Peyer's patch (tissue), 4 donors: ENCODE measurements around the gene TMEM98. TPM values are rescaled to one million over a fixed set of nuclear protein-coding genes. Genes with fewer than 3 reads are reported as not detected.
"Not testable (repeated sequence)": the region's sequence is repeated elsewhere in the genome, so short reads cannot be mapped to it uniquely, and the experiment has no call there.

Source experiments
- DNase-seq, 3 donors: peaks; one replicate each; pipeline ENCODE4 v3.0.0-alpha.2; 2017 to 2019
- H3K27ac ChIP-seq, 4 donors: fragments of 200-600 bp; sonication (generic); one replicate each; pipeline ENCODE4 v1.5.1; 2016 to 2019
- H3K27me3 ChIP-seq, 2 donors: fragments of 200-600 bp; sonication (generic); one replicate each; pipeline ENCODE4 v1.5.1; 2019
- H3K36me3 ChIP-seq, 3 donors: fragments of 200-600 bp; sonication (generic); one replicate each; pipeline ENCODE4 v1.5.1; 2016 to 2019
- H3K4me1 ChIP-seq, 4 donors: fragments of 200-600 bp; sonication (generic); one replicate each; pipeline ENCODE4 v1.5.1; 2016 to 2019
- H3K4me3 ChIP-seq, 4 donors: fragments of 200-600 bp; sonication (generic); 1 replicate in 3 of 4; 2 replicates in 1 of 4; pipeline ENCODE4 v1.5.1; 2016 to 2019; ENCODE audit warnings: mild to moderate bottlenecking in 1 of 4
- H3K9me3 ChIP-seq, 4 donors: fragments of 200-600 bp; sonication (generic); one replicate each; pipeline ENCODE4 v1.5.1; 2016 to 2019; ENCODE audit warnings: mild to moderate bottlenecking in 1 of 4
- CTCF ChIP-seq, 6 experiments: fragments of 450-650 bp in 4 of 6; fragments of 200-600 bp in 2 of 6; sonication (generic) in 1 of 6; IDR thresholded peaks; one replicate each; pipeline ENCODE4 v1.5.1; 2017 to 2019; ENCODE audit warnings: antibody characterized with exemption in 6 of 6, mild to moderate bottlenecking in 3 of 6, moderate library complexity in 1 of 6
- POLR2A ChIP-seq, 2 donors: fragments of 450-650 bp; IDR thresholded peaks; one replicate each; pipeline ENCODE4 v1.5.1; 2017; ENCODE audit warnings: antibody characterized with exemption in 2 of 2, mild to moderate bottlenecking in 2 of 2, moderate library complexity in 2 of 2
- total RNA-seq, 4 donors: library from RNA; depleted of rRNA; stranded (reverse); fragments of >200 nt; gene quantifications; one replicate each; pipeline ENCODE4 v1.1.0, GENCODE V29; 2016

Gene TMEM98
- total RNA-seq, 4 donors from 2014 or later = 54.5 to 351 (median 241) TPM

GRCh38 chr17:32946375-32947135, 18.6 kb downstream of the TMEM98 start:
- H3K9me3 ChIP-seq = no peaks in the 10 kb centered on the region
- peaks cover 0 to 3% (median 0%) of the 10 kb centered on the region in 3 donors for H3K36me3 ChIP-seq
- TF ChIP-seq CTCF (IDR thresholded peaks at IDR 0.05) = no peak
- TF ChIP-seq POLR2A (IDR thresholded peaks at IDR 0.05) = no peak
- H3K27ac ChIP-seq = peak overlapping the region in 1 of 4 donors; percentile 8
- no peaks in the 10 kb centered on the region for H3K27me3 ChIP-seq
- no peak for DNase-seq
- H3K4me1 ChIP-seq = peaks cover 0 to 16% (median 2%) of the 10 kb centered on the region in 4 donors
- H3K4me3 ChIP-seq = no peak overlapping the region

DNA sequence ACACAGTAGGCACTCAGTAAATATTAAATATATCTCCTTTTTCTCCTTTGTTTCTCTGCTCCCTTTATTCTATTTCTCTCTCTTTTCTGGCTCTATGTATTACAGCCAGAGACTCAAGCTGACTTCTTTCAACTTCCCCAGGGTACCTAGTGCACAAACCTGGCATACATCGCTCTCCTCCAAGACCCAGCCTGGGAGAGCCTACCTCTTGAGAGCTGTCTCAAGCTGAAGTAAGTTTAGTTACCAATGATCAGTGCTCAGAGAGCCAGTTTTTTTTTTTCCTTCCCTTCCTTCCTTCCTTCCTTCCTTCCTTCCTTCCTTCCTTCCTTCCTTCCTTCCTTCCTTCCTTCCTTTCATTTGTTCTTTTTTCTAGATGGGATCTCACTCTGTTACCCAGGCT, 19.8 kb downstream of the TMEM98 start:
- Histone ChIP-seq H3K9me3 (no peaks in the 10 kb centered on the region), H3K27me3 (no peaks in the 10 kb centered on the region), H3K4me1 (peaks cover 0 to 16% (median 2%) of the 10 kb centered on the region in 4 donors), H3K27ac (no peak overlapping the region), H3K36me3 (no peaks in the 10 kb centered on the region), H3K4me3 (no peak overlapping the region)
- TF ChIP-seq CTCF (IDR thresholded peaks at IDR 0.05) (no peak), POLR2A (IDR thresholded peaks at IDR 0.05) (no peak)
- DNase-seq = no peak

GRCh38 chr17:32949181-32949580, 21.2 kb downstream of the TMEM98 start:
- TF ChIP-seq POLR2A (IDR thresholded peaks at IDR 0.05) = no peak
- TF ChIP-seq CTCF (IDR thresholded peaks at IDR 0.05) = no peak
- no peak for DNase-seq

DNA sequence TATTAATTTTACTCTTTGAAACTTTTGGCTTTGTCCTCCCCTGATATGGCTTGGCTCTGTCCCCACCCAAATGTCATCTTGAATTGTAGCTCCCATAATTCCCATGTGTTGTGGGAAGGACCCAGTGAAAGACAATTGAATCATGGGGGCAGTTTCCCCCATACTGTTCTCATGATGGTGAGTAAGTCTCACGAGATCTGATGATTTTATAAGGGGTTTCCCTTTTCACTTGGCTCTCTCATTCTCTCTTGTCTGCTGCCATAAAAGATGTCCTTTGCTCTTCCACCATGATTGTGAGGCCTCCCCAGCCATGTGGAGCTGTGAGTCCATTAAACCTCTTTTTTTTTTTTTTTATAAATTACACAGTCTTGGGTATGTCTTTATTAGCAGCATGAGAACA, 24.5 kb downstream of the TMEM98 start:
- H3K4me1 ChIP-seq, H3K27ac ChIP-seq, H3K36me3 ChIP-seq, DNase-seq, H3K27me3 ChIP-seq, H3K9me3 ChIP-seq, H3K4me3 ChIP-seq: not testable (repeated sequence)

More at GRCh38 chr17:32949181-32949580, 21.2 kb downstream of the TMEM98 start:
- Histone ChIP-seq H3K4me1 (peaks cover 0 to 5% (median 2%) of the 10 kb centered on the region in 4 donors), H3K4me3 (no peak overlapping the region), H3K36me3 (no peaks in the 10 kb centered on the region), H3K27ac (no peak overlapping the region), H3K27me3 (no peaks in the 10 kb centered on the region), H3K9me3 (no peaks in the 10 kb centered on the region)

DNA sequence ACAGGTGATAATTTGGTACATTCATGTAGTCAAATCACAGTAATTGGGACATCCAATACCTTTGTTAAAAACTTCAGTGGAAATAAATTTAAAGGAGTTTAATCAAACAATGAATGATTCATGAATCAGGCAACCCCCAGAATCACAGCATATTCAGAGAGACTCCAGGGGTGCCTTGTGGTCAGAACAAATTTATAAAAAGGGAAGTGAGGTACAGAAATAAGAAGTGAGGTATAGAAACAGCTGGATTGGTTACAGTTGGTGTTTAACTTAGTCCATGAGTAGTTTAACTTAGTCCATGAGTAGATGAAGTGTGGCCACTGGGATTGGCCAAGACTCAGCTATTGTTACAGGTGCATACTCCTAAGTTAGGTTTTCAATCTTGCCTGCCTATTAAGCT, 25.1 kb downstream of the TMEM98 start:
- H3K36me3 ChIP-seq = no peaks in the 10 kb centered on the region
- H3K27me3 ChIP-seq = no peaks in the 10 kb centered on the region
- H3K9me3 ChIP-seq = no peaks in the 10 kb centered on the region
- no peak overlapping the region for H3K4me3 ChIP-seq
- no peaks in the 10 kb centered on the region for H3K4me1 ChIP-seq
- peak overlapping the region in 3 of 4 donors; percentile 23 to 83 (median 67) for H3K27ac ChIP-seq
- TF ChIP-seq CTCF (IDR thresholded peaks at IDR 0.05) (no peak), POLR2A (IDR thresholded peaks at IDR 0.05) (no peak)
- no peak for DNase-seq

GRCh38 chr17:32953857-32954256, 25.9 kb downstream of the TMEM98 start:
- no peak overlapping the region for H3K4me3 ChIP-seq
- no peak for DNase-seq
- H3K9me3 ChIP-seq = no peaks in the 10 kb centered on the region
- H3K27me3 ChIP-seq = no peaks in the 10 kb centered on the region
- no peak for TF ChIP-seq POLR2A (IDR thresholded peaks at IDR 0.05)
- TF ChIP-seq CTCF (IDR thresholded peaks at IDR 0.05) = peak in 1 of 6 experiments; percentile 5
- no peaks in the 10 kb centered on the region for H3K36me3 ChIP-seq
- H3K27ac ChIP-seq = peak overlapping the region in 3 of 4 donors; percentile 23 to 83 (median 67)
- no peaks in the 10 kb centered on the region for H3K4me1 ChIP-seq
